GM12878 (cell line): Measurements from ENCODE around the gene TAF6L. TPM values are rescaled to one million over a fixed set of nuclear protein-coding genes. Genes with fewer than 3 reads are reported as not detected.

Source experiments
- BRCA1 ChIP-seq: IDR thresholded peaks from 2 replicates; pipeline ENCODE4 v1.6.1; 2011; ENCODE audit warnings: low read depth, low read length, improper control_type of control experiment
- EP300 ChIP-seq, 2 experiments: fragments of 150-350 bp in 1 of 2; IDR thresholded peaks; 2 replicates each; pipeline ENCODE4 v1.6.1; 2011 to 2012; ENCODE audit warnings: low read depth in 2 of 2, low read length in 2 of 2, borderline replicate concordance in 1 of 2, improper control_type of control experiment in 1 of 2, inconsistent platforms in 1 of 2; ENCODE audit not compliant: control insufficient read depth in 1 of 2
- ESRRA ChIP-seq: IDR thresholded peaks from 2 replicates; pipeline ENCODE4 v1.6.1; 2012; ENCODE audit warnings: mild to moderate bottlenecking, low read length, improper control_type of control experiment
- ETV6 ChIP-seq, 2 experiments: fragments of 450-650 bp in 1 of 2; IDR thresholded peaks in 1 of 2; conservative IDR thresholded peaks in 1 of 2; 2 replicates each; pipeline ENCODE4 v1.6.1; 2014; ENCODE audit warnings: antibody characterized with exemption in 1 of 2, borderline replicate concordance in 1 of 2, low read depth in 1 of 2, mild to moderate bottlenecking in 1 of 2, moderate library complexity in 1 of 2
- GABPA ChIP-seq: IDR thresholded peaks from 2 replicates; pipeline ENCODE4 v1.6.1; 2014; ENCODE audit warnings: antibody characterized with exemption, low read depth, mild to moderate bottlenecking, inconsistent platforms
- RAD51 ChIP-seq: fragments of 450-650 bp; IDR thresholded peaks from 2 replicates; pipeline ENCODE4 v1.6.1; 2016; ENCODE audit warnings: moderate library complexity, mild to moderate bottlenecking, inconsistent platforms
- RBBP5 ChIP-seq: fragments of 200-600 bp; sonication (generic); conservative IDR thresholded peaks from 2 replicates; pipeline ENCODE4 v1.6.1; 2016
- RCOR1 ChIP-seq: conservative IDR thresholded peaks from 2 replicates; pipeline ENCODE4 v1.6.1; 2012; ENCODE audit warnings: low read depth, low read length, improper control_type of control experiment
- RFX5 ChIP-seq: IDR thresholded peaks from 2 replicates; pipeline ENCODE4 v1.6.1; 2011; ENCODE audit warnings: low read depth, low read length, improper control_type of control experiment
- ZSCAN29 ChIP-seq: fragments of 450-650 bp; IDR thresholded peaks from 2 replicates; pipeline ENCODE4 v1.6.1; 2017; ENCODE audit warnings: mild to moderate bottlenecking, moderate library complexity
- polyA plus RNA-seq, 11 experiments: library from polyadenylated mRNA; depleted of rRNA in 4 of 11; unstranded in 6 of 11; stranded (reverse) in 5 of 11; fragments of >200 nt; fragmentation: Nextera tagmentation in 4 of 11; fragmentation: Illumina TruSeq in 1 of 11; extraction: Ambion mirVana in 4 of 11; extraction: Trizol in 1 of 11; gene quantifications; 1 replicate in 1 of 11; 2 replicates in 10 of 11; pipeline versions ENCODE4 v1.2.1 to v1.2.3, GENCODE V29; 2011 to 2016; ENCODE audit warnings: inconsistent platforms in 2 of 11, missing spikeins in 2 of 11, low read depth in 1 of 11
- total RNA-seq, 4 experiments: library from RNA; depleted of rRNA in 3 of 4; stranded (reverse); fragments of >200 nt in 3 of 4; fragmentation: Illumina TruSeq in 1 of 4; extraction: Trizol in 1 of 4; gene quantifications; 2 replicates each; pipeline versions ENCODE4 v1.2.1 to v1.2.3, GENCODE V29; 2013 to 2021
- TF ChIP-seq, protein P1 (sequence below): IDR thresholded peaks from 2 replicates; pipeline ENCODE4 v1.6.1; 2012; ENCODE audit warnings: low read depth, low read length, improper control_type of control experiment

TAF6L gene
- total and polyA plus RNA-seq, 10 of the 15 experiments (the other 5 are each of a cell fraction or from before 2014, with no cell fraction given): 0.15 to 35.6 (median 19.0) TPM

DNA sequence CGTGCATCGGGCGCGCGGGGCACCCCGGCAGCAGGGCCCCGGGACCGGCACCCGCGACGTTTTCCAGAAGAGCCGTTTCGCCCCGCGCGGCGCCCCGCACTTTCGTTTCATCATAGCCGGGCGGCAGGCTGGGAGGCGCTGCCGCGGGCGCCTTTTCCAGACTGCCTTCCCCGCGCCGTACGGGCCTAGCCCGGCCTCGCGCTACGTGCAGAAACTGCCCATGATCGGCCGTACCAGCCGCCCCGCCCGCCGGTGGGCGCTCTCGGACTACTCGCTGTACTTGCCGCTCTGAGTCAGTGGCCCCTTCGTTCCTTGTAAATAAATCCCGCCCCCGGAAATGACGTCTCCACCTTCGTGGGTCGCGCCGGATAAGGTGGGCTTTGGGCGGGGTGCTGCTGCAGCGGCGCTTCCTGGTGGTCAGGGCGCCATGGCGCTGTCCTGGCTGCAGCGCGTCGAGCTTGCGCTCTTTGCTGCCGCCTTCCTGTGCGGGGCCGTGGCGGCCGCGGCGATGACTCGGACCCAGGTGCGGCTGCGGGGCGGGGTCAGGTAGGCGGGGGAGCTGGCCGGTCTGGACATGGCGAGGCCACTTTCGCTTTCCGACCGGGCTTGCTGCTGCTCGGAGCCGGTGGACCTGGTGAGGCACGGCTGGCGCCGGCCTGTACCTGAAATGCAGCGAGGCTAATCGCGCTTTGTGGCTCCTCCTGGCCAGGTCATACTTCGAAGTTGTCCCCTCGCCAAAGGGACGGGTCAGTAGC is 16.0 kb downstream of the TAF6L start, which contains the start of gene TMEM179B (continued):
- TF ChIP-seq ETV6 (conservative IDR thresholded peaks at IDR 0.05 in 1 of 2, IDR thresholded peaks at IDR 0.05 in 1 of 2; ENCODE audit: borderline replicate concordance in 1 of 2, low read depth in 1 of 2) (no peak), RFX5 (no peak), RCOR1 (0 out of 2 replicates have a peak, but pooled peaks have one; percentile 67), RAD51 (no peak), EP300 (IDR thresholded peaks at IDR 0.05; ENCODE audit: borderline replicate concordance in 1 of 2, control insufficient read depth in 1 of 2, low read depth in 2 of 2, low read length in 2 of 2) (no peak), BRCA1 (no peak), GABPA (peak; percentile 93), RBBP5 (no peak), ZSCAN29 (0 out of 2 replicates have a peak, but pooled peaks have one; percentile 53), ESRRA (no peak)
- TF ChIP-seq, protein P1, sequence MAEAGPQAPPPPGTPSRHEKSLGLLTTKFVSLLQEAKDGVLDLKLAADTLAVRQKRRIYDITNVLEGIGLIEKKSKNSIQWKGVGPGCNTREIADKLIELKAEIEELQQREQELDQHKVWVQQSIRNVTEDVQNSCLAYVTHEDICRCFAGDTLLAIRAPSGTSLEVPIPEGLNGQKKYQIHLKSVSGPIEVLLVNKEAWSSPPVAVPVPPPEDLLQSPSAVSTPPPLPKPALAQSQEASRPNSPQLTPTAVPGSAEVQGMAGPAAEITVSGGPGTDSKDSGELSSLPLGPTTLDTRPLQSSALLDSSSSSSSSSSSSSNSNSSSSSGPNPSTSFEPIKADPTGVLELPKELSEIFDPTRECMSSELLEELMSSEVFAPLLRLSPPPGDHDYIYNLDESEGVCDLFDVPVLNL: no peak
